Measurements from ENCODE around the gene CAMK1G. TPM values are rescaled to one million over a fixed set of nuclear protein-coding genes. Genes with fewer than 3 reads are reported as not detected.

The CAMK1G gene
- total RNA-seq, 1 experiment from 2014 or later, result not detected

DNA sequence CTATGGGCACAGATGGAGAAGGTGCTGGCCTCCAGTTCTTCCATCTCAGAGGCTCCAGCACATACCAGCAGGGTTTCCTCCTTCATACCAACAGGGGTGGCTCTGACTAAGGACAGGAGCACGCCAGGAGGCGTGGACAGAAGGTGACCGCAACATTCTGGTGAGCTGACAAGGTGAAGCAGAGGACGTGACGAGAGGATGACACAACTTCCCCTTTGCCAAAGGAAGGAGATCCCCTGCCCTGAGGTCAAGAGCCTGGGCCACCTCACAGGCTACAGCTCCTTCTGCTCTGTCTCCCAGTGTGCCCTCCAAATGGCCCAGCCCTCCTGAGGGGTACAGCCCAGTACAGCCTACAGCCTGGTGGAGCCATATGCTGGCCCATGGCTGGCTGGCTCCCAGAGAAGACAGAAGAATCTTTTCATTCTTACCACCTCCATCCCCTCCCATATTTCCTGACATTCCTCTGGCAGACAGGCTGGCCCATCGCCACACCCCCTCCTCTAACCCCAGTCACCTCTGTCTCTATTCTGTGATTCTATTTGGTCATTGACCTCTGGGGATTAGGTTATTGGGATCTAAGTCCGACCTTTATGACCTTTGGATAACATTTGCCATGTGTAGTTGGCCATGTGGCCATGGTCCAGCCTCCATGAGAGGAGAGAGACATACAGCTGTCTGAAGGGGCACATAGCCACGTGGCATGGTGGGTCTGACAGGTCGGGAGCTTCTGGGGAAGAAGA is 73.8 kb downstream of the CAMK1G start:
- peak; percentile 64 for ATAC-seq
- Histone ChIP-seq H3K4me2 (ENCODE audit: low read length) (peak overlapping the region; percentile 88), H3K27ac (ENCODE audit: low read depth, low read length) (0 out of 2 replicates have a peak overlapping the region, but pooled peaks have one; percentile 6), H3K27me3 (ENCODE audit: insufficient read depth, low read length) (no peaks in the 10 kb centered on the region), H3K9me2 (ENCODE audit: insufficient read depth) (no peaks in the 10 kb centered on the region), H4K20me1 (ENCODE audit: insufficient read depth) (no peaks in the 10 kb centered on the region), H3K79me2 (ENCODE audit: insufficient read depth, low read length) (no peaks in the 10 kb centered on the region), H2AFZ (ENCODE audit: low read depth, low read length, poor library complexity, severe bottlenecking) (no peak overlapping the region), H3K36me3 (ENCODE audit: control insufficient read depth in 1 of 2, insufficient read depth in 2 of 2, low read length in 2 of 2) (no peaks in the 10 kb centered on the region), H3K9ac (ENCODE audit: low read length) (peak overlapping the region; percentile 37), H3K4me3 (replicated peaks in 1 of 2; ENCODE audit: low read depth in 1 of 2, low read length in 2 of 2) (peak overlapping the region in 1 of 2 experiments; percentile 13; a peak in 1 of 4 replicates), H3K4me1 (ENCODE audit: control insufficient read depth in 1 of 2, insufficient read depth in 2 of 2, low read length in 2 of 2) (peaks cover 33 to 65% of the 10 kb centered on the region in 2 experiments), H3K9me3 (ENCODE audit: control insufficient read depth in 1 of 2, insufficient read depth in 1 of 2, low read depth in 1 of 2, low read length in 2 of 2) (no peaks in the 10 kb centered on the region)
- TSS peak; percentile 37 for BruUV-seq (replicated peaks)
- intact Hi-C loops (cut with micrococcal nuclease), result no loop called here
- CTCF ChIA-PET, result no interaction called here
- TF ChIP-seq ZNF274 (IDR thresholded peaks at IDR 0.05; ENCODE audit: low read depth, low read length) (no peak), YY1 (IDR thresholded peaks at IDR 0.05; ENCODE audit: extremely low read depth, insufficient replicate concordance, low read depth, low read length) (peak; percentile 45), POLR2AphosphoS5 (IDR thresholded peaks at IDR 0.05; ENCODE audit: low read depth, low read length) (peak; percentile 56), CBX3 (IDR thresholded peaks at IDR 0.05; ENCODE audit: low read depth) (no peak), SP1 (IDR thresholded peaks at IDR 0.05; ENCODE audit: low read depth) (no peak)
- TF ChIP-seq, protein P1, sequence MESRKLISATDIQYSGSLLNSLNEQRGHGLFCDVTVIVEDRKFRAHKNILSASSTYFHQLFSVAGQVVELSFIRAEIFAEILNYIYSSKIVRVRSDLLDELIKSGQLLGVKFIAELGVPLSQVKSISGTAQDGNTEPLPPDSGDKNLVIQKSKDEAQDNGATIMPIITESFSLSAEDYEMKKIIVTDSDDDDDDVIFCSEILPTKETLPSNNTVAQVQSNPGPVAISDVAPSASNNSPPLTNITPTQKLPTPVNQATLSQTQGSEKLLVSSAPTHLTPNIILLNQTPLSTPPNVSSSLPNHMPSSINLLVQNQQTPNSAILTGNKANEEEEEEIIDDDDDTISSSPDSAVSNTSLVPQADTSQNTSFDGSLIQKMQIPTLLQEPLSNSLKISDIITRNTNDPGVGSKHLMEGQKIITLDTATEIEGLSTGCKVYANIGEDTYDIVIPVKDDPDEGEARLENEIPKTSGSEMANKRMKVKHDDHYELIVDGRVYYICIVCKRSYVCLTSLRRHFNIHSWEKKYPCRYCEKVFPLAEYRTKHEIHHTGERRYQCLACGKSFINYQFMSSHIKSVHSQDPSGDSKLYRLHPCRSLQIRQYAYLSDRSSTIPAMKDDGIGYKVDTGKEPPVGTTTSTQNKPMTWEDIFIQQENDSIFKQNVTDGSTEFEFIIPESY (IDR thresholded peaks at IDR 0.05; ENCODE audit: extremely low read depth, insufficient replicate concordance, low read length), result no peak
- POLR2A ChIA-PET, result no interaction called here
- DNase-seq (ENCODE audit: low read depth, low spot score), result peak; percentile 82
- RAD21 ChIA-PET (ENCODE audit: low non-redundant PET in 1 of 2, low total read pairs in 2 of 2, uncharacterized antibody in 2 of 2, unreplicated experiment in 2 of 2), result no interaction called here
